Nephron (organoid): Measurements from ENCODE around the gene HSDL1.

Source experiments
- H3K27ac Mint-ChIP-seq, 3 experiments: 2 replicates each; pipeline ENCODE4 v1.8.0; 2020; ENCODE audit warnings: mixed read lengths in 3 of 3, mild to moderate bottlenecking in 2 of 3, moderate library complexity in 1 of 3
- H3K27me3 Mint-ChIP-seq: 2 replicates; pipeline ENCODE4 v1.8.0; 2021; ENCODE audit warnings: low read depth, mild to moderate bottlenecking, moderate library complexity, mixed read lengths
- H3K36me3 Mint-ChIP-seq: 2 replicates; pipeline ENCODE4 v1.8.0; 2020; ENCODE audit warnings: low read depth, mixed read lengths
- H3K4me1 Mint-ChIP-seq: 2 replicates; pipeline ENCODE4 v1.8.0; 2020; ENCODE audit warnings: mixed read lengths
- H3K4me3 Mint-ChIP-seq, 3 experiments: 2 replicates each; pipeline ENCODE4 v1.8.0; 2020; ENCODE audit warnings: mild to moderate bottlenecking in 3 of 3, mixed read lengths in 3 of 3, moderate library complexity in 2 of 3
- H3K9me3 Mint-ChIP-seq: 2 replicates; pipeline ENCODE4 v1.8.0; 2020; ENCODE audit warnings: mixed read lengths
- TF ChIP-seq, protein P1 (sequence below), 3 experiments: fragments of 200-600 bp; sonication (generic); IDR thresholded peaks; one replicate each; pipeline ENCODE4 v1.5.0; 2021; ENCODE audit warnings: antibody characterized with exemption in 3 of 3; ENCODE audit not compliant: unreplicated experiment in 3 of 3

HSDL1 gene

DNA sequence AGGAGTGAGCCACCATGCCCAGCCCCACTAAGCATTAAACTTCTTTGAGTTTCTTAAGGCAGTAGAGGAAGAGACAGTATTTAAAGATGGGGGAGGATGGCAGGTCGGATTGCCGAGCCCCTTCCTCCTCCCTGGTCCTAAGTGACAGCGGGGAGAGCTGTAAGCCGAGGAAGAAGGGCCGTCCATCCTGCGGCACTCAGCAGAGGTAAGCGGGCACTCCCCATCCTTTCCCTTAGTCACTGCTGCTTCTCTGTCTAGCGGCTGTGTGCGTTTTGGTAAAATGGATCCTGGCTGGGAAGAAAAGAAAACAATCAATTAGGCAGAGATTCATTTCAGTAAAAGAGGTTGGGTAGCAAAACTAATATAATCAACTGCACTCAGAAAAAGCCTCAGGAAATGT, 14.0 kb upstream of the HSDL1 start:
- H3K27me3 Mint-ChIP-seq, result peaks cover 38% of the 10 kb centered on the region
- H3K9me3 Mint-ChIP-seq, result no peaks in the 10 kb centered on the region
- no peak overlapping the region for H3K27ac Mint-ChIP-seq
- H3K36me3 Mint-ChIP-seq, result no peaks in the 10 kb centered on the region
- peaks cover 5% of the 10 kb centered on the region for H3K4me1 Mint-ChIP-seq
- TF ChIP-seq, protein P1, sequence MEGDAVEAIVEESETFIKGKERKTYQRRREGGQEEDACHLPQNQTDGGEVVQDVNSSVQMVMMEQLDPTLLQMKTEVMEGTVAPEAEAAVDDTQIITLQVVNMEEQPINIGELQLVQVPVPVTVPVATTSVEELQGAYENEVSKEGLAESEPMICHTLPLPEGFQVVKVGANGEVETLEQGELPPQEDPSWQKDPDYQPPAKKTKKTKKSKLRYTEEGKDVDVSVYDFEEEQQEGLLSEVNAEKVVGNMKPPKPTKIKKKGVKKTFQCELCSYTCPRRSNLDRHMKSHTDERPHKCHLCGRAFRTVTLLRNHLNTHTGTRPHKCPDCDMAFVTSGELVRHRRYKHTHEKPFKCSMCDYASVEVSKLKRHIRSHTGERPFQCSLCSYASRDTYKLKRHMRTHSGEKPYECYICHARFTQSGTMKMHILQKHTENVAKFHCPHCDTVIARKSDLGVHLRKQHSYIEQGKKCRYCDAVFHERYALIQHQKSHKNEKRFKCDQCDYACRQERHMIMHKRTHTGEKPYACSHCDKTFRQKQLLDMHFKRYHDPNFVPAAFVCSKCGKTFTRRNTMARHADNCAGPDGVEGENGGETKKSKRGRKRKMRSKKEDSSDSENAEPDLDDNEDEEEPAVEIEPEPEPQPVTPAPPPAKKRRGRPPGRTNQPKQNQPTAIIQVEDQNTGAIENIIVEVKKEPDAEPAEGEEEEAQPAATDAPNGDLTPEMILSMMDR (IDR thresholded peaks at IDR 0.05; ENCODE audit: unreplicated experiment in 3 of 3), result no peak
- no peak overlapping the region for H3K4me3 Mint-ChIP-seq

GRCh38 chr16:84156342-84156784, 11.4 kb upstream of the HSDL1 start:
- Mint-ChIP-seq H3K4me3 (no peak overlapping the region), H3K9me3 (no peaks in the 10 kb centered on the region), H3K27me3 (peaks cover 32% of the 10 kb centered on the region), H3K4me1 (no peaks in the 10 kb centered on the region), H3K27ac (no peak overlapping the region), H3K36me3 (peaks cover 3% of the 10 kb centered on the region)
- TF ChIP-seq, protein P1 (IDR thresholded peaks at IDR 0.05; ENCODE audit: unreplicated experiment in 3 of 3), result no peak

DNA sequence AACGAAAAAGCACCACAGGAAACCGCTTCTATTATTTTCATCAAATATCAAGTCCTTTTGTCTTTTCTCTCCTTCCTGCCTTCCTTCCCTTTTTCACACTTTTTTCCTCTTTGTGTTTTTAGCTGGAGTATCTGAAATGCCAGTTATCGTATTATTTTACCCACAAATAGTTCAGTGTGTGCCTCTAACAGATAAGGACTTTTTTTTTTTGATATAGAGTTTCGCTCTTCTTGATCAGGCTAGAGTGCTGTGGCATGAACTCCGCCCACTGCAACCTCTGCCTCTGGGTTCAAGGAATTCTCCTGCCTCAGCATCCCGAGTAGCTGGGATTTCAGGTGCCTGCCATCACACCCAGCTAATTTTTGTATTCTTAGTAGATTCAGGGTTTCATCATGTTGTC, 10.8 kb upstream of the HSDL1 start:
- no peak overlapping the region for H3K27ac Mint-ChIP-seq
- H3K4me1 Mint-ChIP-seq, result no peaks in the 10 kb centered on the region
- H3K36me3 Mint-ChIP-seq, result peaks cover 3% of the 10 kb centered on the region
- H3K9me3 Mint-ChIP-seq, result no peaks in the 10 kb centered on the region
- H3K4me3 Mint-ChIP-seq, result no peak overlapping the region
- TF ChIP-seq, protein P1 (IDR thresholded peaks at IDR 0.05; ENCODE audit: unreplicated experiment in 3 of 3), result no peak
- peaks cover 38% of the 10 kb centered on the region for H3K27me3 Mint-ChIP-seq

GRCh38 chr16:84155226-84155625, 10.2 kb upstream of the HSDL1 start:
- Mint-ChIP-seq H3K27ac (no peak overlapping the region), H3K27me3 (peaks cover 38% of the 10 kb centered on the region), H3K4me1 (no peaks in the 10 kb centered on the region), H3K4me3 (no peak overlapping the region), H3K36me3 (peaks cover 3% of the 10 kb centered on the region), H3K9me3 (no peaks in the 10 kb centered on the region)
- TF ChIP-seq, protein P1 (IDR thresholded peaks at IDR 0.05; ENCODE audit: unreplicated experiment in 3 of 3), result no peak

GRCh38 chr16:84153660-84154214, 8.8 kb upstream of the HSDL1 start:
- TF ChIP-seq, protein P1 (IDR thresholded peaks at IDR 0.05; ENCODE audit: unreplicated experiment in 3 of 3), result no peak
- peaks cover 3% of the 10 kb centered on the region for H3K36me3 Mint-ChIP-seq
- no peak overlapping the region for H3K4me3 Mint-ChIP-seq

GRCh38 chr16:84150926-84151325, 5.9 kb upstream of the HSDL1 start:
- Mint-ChIP-seq H3K27ac (no peak overlapping the region), H3K36me3 (peaks cover 3% of the 10 kb centered on the region), H3K4me3 (no peak overlapping the region), H3K9me3 (no peaks in the 10 kb centered on the region), H3K27me3 (peaks cover 21% of the 10 kb centered on the region), H3K4me1 (no peaks in the 10 kb centered on the region)
- TF ChIP-seq, protein P1 (IDR thresholded peaks at IDR 0.05; ENCODE audit: unreplicated experiment in 3 of 3), result no peak

More at GRCh38 chr16:84153660-84154214, 8.8 kb upstream of the HSDL1 start:
- H3K27ac Mint-ChIP-seq, result no peak overlapping the region
- no peaks in the 10 kb centered on the region for H3K4me1 Mint-ChIP-seq
- H3K27me3 Mint-ChIP-seq, result peaks cover 29% of the 10 kb centered on the region
- no peaks in the 10 kb centered on the region for H3K9me3 Mint-ChIP-seq
